Muscle layer of colon (tissue), 2 donors: Measurements from ENCODE around the gene RBM15.

ENCODE experiments used
- H3K27ac ChIP-seq: one replicate; pipeline ENCODE4 v1.7.0; 2013; ENCODE audit warnings: low read depth, mild to moderate bottlenecking, low read length, moderate library complexity
- H3K27me3 ChIP-seq, 2 donors: one replicate each; pipeline ENCODE4 v1.7.0; 2013; ENCODE audit warnings: low read length in 2 of 2, mild to moderate bottlenecking in 2 of 2; ENCODE audit not compliant: insufficient read depth in 2 of 2, control insufficient read depth in 1 of 2
- H3K36me3 ChIP-seq: one replicate; pipeline ENCODE4 v1.7.0; 2013; ENCODE audit warnings: mild to moderate bottlenecking, low read length; ENCODE audit not compliant: insufficient read depth
- H3K4me1 ChIP-seq: one replicate; pipeline ENCODE4 v1.7.0; 2013; ENCODE audit warnings: mild to moderate bottlenecking, low read length; ENCODE audit not compliant: insufficient read depth
- H3K4me3 ChIP-seq, 2 donors: one replicate each; pipeline ENCODE4 v1.7.0; 2013; ENCODE audit warnings: low read length in 2 of 2, low read depth in 1 of 2, mild to moderate bottlenecking in 1 of 2, moderate library complexity in 1 of 2
- H3K9ac ChIP-seq: one replicate; pipeline ENCODE4 v1.7.0; 2013; ENCODE audit warnings: low read length
- H3K9me3 ChIP-seq: one replicate; pipeline ENCODE4 v1.7.0; 2013; ENCODE audit warnings: mild to moderate bottlenecking, low read length
- donor health status: abdominal sarcoma.
- donor health status: Adenocarcinoma of cecum.

The RBM15 gene, protein sequence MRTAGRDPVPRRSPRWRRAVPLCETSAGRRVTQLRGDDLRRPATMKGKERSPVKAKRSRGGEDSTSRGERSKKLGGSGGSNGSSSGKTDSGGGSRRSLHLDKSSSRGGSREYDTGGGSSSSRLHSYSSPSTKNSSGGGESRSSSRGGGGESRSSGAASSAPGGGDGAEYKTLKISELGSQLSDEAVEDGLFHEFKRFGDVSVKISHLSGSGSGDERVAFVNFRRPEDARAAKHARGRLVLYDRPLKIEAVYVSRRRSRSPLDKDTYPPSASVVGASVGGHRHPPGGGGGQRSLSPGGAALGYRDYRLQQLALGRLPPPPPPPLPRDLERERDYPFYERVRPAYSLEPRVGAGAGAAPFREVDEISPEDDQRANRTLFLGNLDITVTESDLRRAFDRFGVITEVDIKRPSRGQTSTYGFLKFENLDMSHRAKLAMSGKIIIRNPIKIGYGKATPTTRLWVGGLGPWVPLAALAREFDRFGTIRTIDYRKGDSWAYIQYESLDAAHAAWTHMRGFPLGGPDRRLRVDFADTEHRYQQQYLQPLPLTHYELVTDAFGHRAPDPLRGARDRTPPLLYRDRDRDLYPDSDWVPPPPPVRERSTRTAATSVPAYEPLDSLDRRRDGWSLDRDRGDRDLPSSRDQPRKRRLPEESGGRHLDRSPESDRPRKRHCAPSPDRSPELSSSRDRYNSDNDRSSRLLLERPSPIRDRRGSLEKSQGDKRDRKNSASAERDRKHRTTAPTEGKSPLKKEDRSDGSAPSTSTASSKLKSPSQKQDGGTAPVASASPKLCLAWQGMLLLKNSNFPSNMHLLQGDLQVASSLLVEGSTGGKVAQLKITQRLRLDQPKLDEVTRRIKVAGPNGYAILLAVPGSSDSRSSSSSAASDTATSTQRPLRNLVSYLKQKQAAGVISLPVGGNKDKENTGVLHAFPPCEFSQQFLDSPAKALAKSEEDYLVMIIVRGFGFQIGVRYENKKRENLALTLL

DNA sequence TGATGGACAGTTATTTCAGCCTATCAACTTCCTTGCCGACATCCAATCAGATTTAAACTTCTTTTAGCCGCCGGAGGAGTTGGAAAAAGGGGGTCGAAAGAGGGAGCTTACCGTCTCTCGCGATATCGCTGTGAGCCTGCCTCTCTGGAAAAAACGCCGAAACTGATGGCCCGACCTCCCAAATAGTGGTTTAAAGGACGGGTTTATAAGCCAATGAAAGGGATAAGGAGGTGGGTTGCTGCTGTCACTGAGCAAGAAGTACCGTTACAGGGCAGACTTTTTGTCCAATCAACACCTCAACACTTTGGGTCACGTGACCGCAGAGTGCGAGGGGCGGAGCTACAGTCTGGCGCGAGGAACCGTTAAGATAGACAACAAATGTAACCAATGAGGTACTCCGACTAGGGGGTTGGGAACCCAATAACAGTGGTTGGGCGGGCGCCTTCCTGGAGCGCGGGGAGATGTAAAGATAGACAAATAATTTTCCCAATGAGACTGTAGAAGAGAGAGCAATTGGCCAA lies at the start of gene RBM15:
Gene RBM15 (plus strand): TSS at position 492 of the 521 bp plus-strand sequence. CDS start 29 bp downstream, at position 521.
- Histone ChIP-seq H3K4me1 (peaks cover 46% of the 10 kb centered on the region), H3K9ac (peak within 1 kb of the TSS; percentile 69), H3K36me3 (peaks cover 23% of the 10 kb centered on the region), H3K4me3 (peak within 1 kb of the TSS; percentile 77 to 92), H3K27ac (peak within 1 kb of the TSS; percentile 89), H3K27me3 (no peaks in the 10 kb centered on the region), H3K9me3 (no peaks in the 10 kb centered on the region)

DNA sequence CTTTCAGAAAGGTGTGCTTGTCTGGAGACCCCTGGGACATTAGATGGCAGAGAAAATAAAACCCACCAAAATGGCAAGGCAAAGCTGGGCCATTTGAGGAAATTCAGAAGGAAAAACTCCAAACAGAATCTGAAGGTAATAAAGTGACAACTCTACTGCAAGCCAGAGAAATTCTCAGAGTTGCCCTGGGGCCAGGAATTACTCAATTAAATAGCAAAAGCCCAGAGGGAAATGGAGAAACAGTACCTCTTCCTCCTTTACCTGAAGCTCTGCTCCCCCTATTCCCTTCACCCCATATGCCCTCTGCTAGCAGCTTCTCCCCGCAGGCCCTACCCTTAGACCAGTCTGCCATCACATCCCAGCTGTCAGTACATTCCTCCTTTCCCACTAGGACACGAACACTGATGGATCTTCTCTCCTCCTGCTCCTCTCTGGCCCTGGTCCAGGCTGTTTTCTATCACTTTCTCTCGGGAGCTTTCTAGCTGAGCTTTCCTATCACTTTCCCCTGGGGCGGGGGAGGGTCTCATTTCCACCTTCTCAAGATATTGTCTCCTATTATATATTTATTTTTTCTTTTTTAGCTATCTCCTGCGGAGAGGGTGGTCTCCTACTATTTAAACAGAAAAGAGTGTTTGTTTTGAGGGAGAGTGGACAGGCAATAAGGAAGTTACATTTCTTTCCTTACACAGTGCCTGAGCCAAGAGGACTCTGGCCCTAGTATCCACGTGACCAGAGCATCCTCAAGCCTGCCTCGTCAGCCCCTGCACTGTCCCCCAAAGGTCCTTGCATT lies 47.7 kb upstream of the RBM15 start:
- Histone ChIP-seq H3K27ac (no peak overlapping the region), H3K9ac (no peak overlapping the region), H3K4me3 (no peak overlapping the region)

DNA sequence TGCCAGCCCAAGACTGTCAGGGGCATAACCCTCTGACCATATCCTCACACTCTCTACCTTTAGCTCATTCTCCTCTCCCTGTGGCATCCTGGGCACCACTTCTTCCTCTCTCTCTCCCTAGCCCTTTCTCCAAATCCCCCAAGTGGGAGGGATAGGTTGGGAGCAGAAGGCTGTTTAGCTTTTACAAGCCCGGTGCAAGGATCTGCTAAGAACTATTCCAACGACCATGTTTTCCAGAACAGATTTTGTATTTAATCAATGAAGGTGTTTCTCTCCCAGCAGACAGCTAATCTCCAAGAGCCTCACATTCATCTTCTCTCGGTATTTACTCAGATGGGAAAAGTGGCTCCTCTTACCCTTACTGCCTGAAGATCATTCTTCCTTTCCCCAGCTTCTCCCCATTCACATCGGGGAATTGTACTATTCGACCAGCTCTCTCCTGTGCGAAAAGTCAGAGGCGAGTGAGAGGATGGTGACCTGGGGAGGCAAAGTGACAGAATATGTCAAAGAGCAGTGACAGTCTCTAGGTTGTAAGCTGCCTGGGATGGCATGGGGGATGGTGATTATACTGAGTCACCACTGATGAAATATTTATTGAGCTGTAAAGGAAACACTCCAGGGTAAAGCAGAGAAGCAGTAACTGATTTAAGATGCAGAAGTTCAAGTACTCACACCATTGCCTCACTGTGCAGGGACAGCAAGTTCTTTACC lies 47.0 kb upstream of the RBM15 start:
- Histone ChIP-seq H3K27ac (no peak overlapping the region), H3K27me3 (no peaks in the 10 kb centered on the region), H3K9me3 (no peaks in the 10 kb centered on the region), H3K36me3 (no peaks in the 10 kb centered on the region), H3K9ac (no peak overlapping the region), H3K4me3 (no peak overlapping the region), H3K4me1 (no peaks in the 10 kb centered on the region)

More for the DNA sequence above, 47.7 kb upstream of the RBM15 start:
- Histone ChIP-seq H3K4me1 (no peaks in the 10 kb centered on the region), H3K9me3 (no peaks in the 10 kb centered on the region), H3K27me3 (no peaks in the 10 kb centered on the region), H3K36me3 (no peaks in the 10 kb centered on the region)

DNA sequence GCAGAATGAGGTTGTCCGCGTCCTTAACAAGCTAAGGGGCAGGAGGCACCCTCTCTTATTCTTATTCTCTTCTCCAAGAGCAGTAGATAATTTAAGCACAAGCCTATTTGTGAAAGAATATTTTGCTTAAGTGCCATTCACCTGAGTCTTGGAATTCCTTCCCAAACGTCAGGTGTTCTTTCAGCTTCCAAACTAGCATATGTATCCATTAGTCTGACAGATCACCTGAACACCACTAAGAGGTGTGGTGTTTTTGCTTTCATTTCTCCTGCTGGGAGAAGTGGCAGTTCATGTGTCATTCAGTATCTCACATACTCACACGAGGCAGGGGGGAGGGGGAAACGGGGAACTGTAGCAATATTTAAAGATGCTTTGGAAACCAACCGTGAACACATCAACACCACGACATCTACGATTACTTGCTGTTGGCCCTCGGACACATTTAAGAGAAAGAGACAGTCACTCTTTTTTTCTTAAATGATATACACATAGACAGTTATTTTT lies 45.5 kb upstream of the RBM15 start:
- Histone ChIP-seq H3K36me3 (no peaks in the 10 kb centered on the region), H3K27ac (no peak overlapping the region), H3K4me1 (no peaks in the 10 kb centered on the region), H3K9ac (no peak overlapping the region), H3K4me3 (no peak overlapping the region), H3K9me3 (no peaks in the 10 kb centered on the region), H3K27me3 (no peaks in the 10 kb centered on the region)

DNA sequence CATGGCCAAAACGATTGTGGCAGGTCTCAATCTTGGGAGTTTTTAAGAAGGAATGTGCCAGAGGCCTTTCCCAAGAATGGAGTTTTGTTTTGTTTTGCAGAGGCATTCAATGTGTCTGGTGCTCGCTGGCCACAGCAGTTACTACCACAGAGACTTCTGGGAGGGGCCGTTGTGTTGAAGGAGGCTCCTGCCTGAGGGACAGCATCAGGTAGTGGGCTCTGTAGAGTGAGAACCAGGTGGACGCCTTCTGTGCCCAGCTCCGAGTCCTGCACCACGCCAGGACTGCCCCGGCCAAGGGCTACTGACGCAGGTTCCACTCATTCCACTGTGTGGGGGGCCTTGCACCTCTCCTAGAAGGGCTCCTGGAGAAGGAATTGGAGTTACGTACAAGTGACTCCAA lies 44.9 kb upstream of the RBM15 start:
- H3K27me3 ChIP-seq = no peaks in the 10 kb centered on the region
- no peaks in the 10 kb centered on the region for H3K36me3 ChIP-seq
- no peaks in the 10 kb centered on the region for H3K4me1 ChIP-seq
- H3K9ac ChIP-seq = no peak overlapping the region
- H3K9me3 ChIP-seq = no peaks in the 10 kb centered on the region
- H3K4me3 ChIP-seq = no peak overlapping the region
- no peak overlapping the region for H3K27ac ChIP-seq

DNA sequence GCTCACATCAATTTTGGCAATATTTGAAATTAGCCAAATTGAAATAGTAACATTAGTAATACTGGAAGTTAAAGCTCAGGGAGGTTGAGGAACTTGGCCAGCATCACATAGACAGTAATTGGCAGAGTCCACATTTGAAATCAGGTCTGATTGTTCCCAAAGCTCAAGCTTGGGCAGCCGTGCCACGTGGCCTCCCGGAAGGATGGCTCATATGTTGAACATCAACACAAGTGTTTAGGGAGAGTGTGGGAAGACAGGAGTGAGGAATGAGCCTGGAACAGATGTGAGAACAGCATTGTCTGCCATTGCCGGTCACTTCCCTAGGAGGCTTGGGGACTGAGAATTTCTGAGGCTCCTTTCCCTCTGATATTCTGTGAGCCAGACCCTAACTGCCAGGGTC lies 40.2 kb upstream of the RBM15 start:
- H3K27ac ChIP-seq = no peak overlapping the region
- H3K4me1 ChIP-seq = no peaks in the 10 kb centered on the region
- H3K4me3 ChIP-seq = no peak overlapping the region
- H3K9ac ChIP-seq = no peak overlapping the region
- H3K36me3 ChIP-seq = no peaks in the 10 kb centered on the region
- no peaks in the 10 kb centered on the region for H3K9me3 ChIP-seq
- no peaks in the 10 kb centered on the region for H3K27me3 ChIP-seq

DNA sequence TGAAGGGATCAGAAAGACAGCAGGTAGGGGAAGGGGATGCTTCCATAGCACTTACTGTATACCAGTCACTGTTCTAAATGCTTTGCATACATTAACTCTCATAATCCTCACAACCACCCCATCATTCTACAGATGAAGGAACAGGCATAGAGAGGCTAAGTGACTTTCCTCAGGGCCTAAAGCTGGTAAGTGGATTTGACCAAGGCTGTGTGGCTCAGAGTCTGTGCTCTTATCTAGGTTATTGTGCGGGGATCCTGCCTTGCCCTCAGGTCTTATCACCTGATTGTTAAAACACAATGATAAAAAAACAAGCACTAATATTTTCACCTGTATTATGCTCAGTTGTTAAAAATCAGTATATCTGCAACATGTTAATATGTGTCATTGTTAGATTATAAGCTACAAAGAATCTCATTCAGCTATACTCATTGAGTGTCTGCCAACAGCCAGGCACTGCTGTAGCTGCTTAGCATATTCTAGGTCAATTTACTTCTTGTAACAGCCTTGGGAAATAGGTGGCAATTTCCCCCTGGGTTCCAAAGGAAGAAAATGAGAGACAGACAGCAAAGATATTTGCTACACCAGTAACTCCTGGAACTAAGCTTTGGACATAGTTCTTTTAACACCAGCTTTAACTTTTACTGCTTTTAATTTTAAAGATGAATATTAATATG lies 38.6 kb upstream of the RBM15 start:
- no peaks in the 10 kb centered on the region for H3K4me1 ChIP-seq
- H3K36me3 ChIP-seq = no peaks in the 10 kb centered on the region
- H3K27ac ChIP-seq = no peak overlapping the region
- H3K9ac ChIP-seq = no peak overlapping the region
- H3K9me3 ChIP-seq = no peaks in the 10 kb centered on the region
- H3K4me3 ChIP-seq = no peak overlapping the region
- H3K27me3 ChIP-seq = no peaks in the 10 kb centered on the region

DNA sequence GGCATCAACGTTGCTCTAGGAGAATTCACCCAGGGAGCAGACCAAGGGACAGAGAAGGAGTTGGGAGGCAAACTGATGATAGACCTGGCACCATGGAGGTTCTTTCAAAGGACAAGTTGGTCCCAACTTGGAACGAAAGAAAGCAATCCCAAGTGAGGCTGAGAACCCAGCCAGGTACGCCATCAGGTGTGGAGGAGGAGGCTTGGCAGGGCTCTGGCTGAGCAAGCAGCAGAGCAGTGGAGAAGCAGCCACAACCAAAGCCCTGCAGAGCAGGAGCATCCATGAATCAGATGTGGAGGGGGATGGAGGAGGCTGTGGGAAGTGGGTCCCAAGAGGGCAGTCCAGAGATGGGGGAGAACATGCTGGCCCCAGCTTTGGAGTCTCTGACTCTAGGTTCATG lies 36.3 kb upstream of the RBM15 start:
- H3K4me3 ChIP-seq = no peak overlapping the region
- no peak overlapping the region for H3K27ac ChIP-seq
- no peak overlapping the region for H3K9ac ChIP-seq
- no peaks in the 10 kb centered on the region for H3K27me3 ChIP-seq
- H3K36me3 ChIP-seq = no peaks in the 10 kb centered on the region
- no peaks in the 10 kb centered on the region for H3K9me3 ChIP-seq
- no peaks in the 10 kb centered on the region for H3K4me1 ChIP-seq

DNA sequence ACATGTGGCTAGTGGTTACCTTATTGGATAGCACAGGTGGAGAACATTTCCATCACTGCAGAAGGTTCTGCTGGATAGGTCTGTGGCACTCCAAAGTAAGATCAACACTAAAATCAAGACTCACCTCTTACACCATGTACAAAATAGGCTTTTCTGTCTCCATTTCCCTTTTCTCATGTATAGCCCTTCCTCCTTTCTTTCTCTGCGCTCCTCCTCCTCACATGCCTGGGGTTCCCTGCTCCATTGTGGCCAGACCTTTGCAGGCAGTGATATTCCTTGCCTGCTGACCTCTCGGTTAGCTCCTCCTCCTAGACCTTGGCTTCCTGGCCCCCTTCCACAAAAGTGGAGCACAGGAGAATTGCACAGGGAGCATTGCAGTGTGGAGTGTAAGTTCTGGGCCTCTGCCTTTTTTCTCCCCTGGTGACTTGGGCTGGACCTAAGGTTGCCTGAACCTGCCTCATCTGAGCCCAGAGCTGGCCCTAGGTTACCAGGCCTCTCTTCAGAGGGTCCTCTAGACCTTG lies 33.2 kb upstream of the RBM15 start:
- H3K36me3 ChIP-seq = no peaks in the 10 kb centered on the region
- no peak overlapping the region for H3K4me3 ChIP-seq
- H3K9ac ChIP-seq = no peak overlapping the region
- H3K27me3 ChIP-seq = no peaks in the 10 kb centered on the region
- H3K27ac ChIP-seq = no peak overlapping the region
- H3K9me3 ChIP-seq = no peaks in the 10 kb centered on the region
- no peaks in the 10 kb centered on the region for H3K4me1 ChIP-seq
